Neuronal stem cell (in vitro differentiated cells): Measurements from ENCODE around the gene ZNF783.

Experiments used
- DNase-seq: peaks from one replicate; pipeline ENCODE4 v3.0.0-alpha.2; 2013; ENCODE audit warnings: low spot score
- H2AFZ ChIP-seq: one replicate; pipeline ENCODE4 v1.6.1; 2013; ENCODE audit warnings: mild to moderate bottlenecking, low read length, inconsistent platforms
- H2AK5ac ChIP-seq: 2 replicates; pipeline ENCODE4 v1.6.1; 2013; ENCODE audit warnings: low read depth, mild to moderate bottlenecking, inconsistent platforms, low read length, moderate library complexity, mixed read lengths
- H2BK120ac ChIP-seq: 2 replicates; pipeline ENCODE4 v1.6.1; 2013; ENCODE audit warnings: low read depth, mild to moderate bottlenecking, inconsistent platforms, low read length, moderate library complexity, mixed read lengths
- H2BK12ac ChIP-seq: one replicate; pipeline ENCODE4 v1.6.1; 2013; ENCODE audit warnings: low read length, inconsistent platforms
- H2BK15ac ChIP-seq: 2 replicates; pipeline ENCODE4 v1.6.1; 2013; ENCODE audit warnings: mild to moderate bottlenecking, low read length, inconsistent platforms, mixed read lengths
- H2BK5ac ChIP-seq: one replicate; pipeline ENCODE4 v1.6.1; 2013; ENCODE audit warnings: inconsistent platforms, mild to moderate bottlenecking, low read length, moderate library complexity
- H3K14ac ChIP-seq: one replicate; pipeline ENCODE4 v1.6.1; 2013; ENCODE audit warnings: low read length, inconsistent platforms
- H3K18ac ChIP-seq: 2 replicates; pipeline ENCODE4 v1.6.1; 2013; ENCODE audit warnings: low read length, inconsistent platforms
- H3K23ac ChIP-seq: 2 replicates; pipeline ENCODE4 v1.6.1; 2013; ENCODE audit warnings: low read depth, mild to moderate bottlenecking, mixed read lengths, low read length, inconsistent platforms; ENCODE audit not compliant: poor library complexity
- H3K27ac ChIP-seq: replicated peaks from 3 replicates; pipeline ENCODE4 v1.5.1; 2013; ENCODE audit warnings: low read length, inconsistent platforms
- H3K27me3 ChIP-seq, 3 experiments: 2 replicates each; pipeline ENCODE4 v1.6.1; 2013; ENCODE audit warnings: low read length in 3 of 3, mild to moderate bottlenecking in 2 of 3, inconsistent platforms in 1 of 3, low read depth in 1 of 3, mixed read lengths in 1 of 3, moderate library complexity in 1 of 3; ENCODE audit not compliant: control insufficient read depth in 3 of 3, insufficient read depth in 3 of 3
- H3K36me3 ChIP-seq, 2 donors: replicated peaks in 1 of 2; 2 replicates each; pipeline ENCODE4 v1.6.1; 2013; ENCODE audit warnings: low read length in 2 of 2; ENCODE audit not compliant: control insufficient read depth in 2 of 2, insufficient read depth in 2 of 2
- H3K4ac ChIP-seq: 2 replicates; pipeline ENCODE4 v1.6.1; 2013; ENCODE audit warnings: inconsistent platforms, mild to moderate bottlenecking, low read length, moderate library complexity
- H3K4me1 ChIP-seq, 2 donors: 1 replicate in 1 of 2; 2 replicates in 1 of 2; pipeline ENCODE4 v1.6.1; 2013; ENCODE audit warnings: low read length in 2 of 2, low read depth in 1 of 2; ENCODE audit not compliant: control insufficient read depth in 2 of 2, insufficient read depth in 1 of 2
- H3K4me2 ChIP-seq: one replicate; pipeline ENCODE4 v1.6.1; 2013; ENCODE audit warnings: mild to moderate bottlenecking, low read length, inconsistent platforms; ENCODE audit not compliant: insufficient read depth, poor library complexity, severe bottlenecking
- H3K4me3 ChIP-seq, 2 donors: 2 replicates each; pipeline ENCODE4 v1.5.1; 2013; ENCODE audit warnings: low read length in 2 of 2, mild to moderate bottlenecking in 2 of 2, inconsistent platforms in 1 of 2, moderate library complexity in 1 of 2
- H3K79me1 ChIP-seq: one replicate; pipeline ENCODE4 v1.6.1; 2013; ENCODE audit warnings: low read depth, mild to moderate bottlenecking, inconsistent platforms, low read length, moderate library complexity
- H3K9ac ChIP-seq: one replicate; pipeline ENCODE4 v1.6.1; 2013; ENCODE audit warnings: mild to moderate bottlenecking, low read depth, low read length, inconsistent platforms; ENCODE audit not compliant: poor library complexity
- H3K9me3 ChIP-seq, 2 donors: replicated peaks in 1 of 2; 2 replicates each; pipeline versions ENCODE3 to v1.6.1; 2013; ENCODE audit warnings: low read length in 2 of 2, mild to moderate bottlenecking in 2 of 2, inconsistent platforms in 1 of 2, low read depth in 1 of 2, mixed read lengths in 1 of 2, moderate library complexity in 1 of 2; ENCODE audit not compliant: control insufficient read depth in 2 of 2, insufficient read depth in 1 of 2
- H4K8ac ChIP-seq: one replicate; pipeline ENCODE4 v1.6.1; 2013; ENCODE audit warnings: low read depth, mild to moderate bottlenecking, inconsistent platforms, low read length, moderate library complexity
- H4K91ac ChIP-seq: one replicate; pipeline ENCODE4 v1.6.1; 2013; ENCODE audit warnings: low read length, low read depth, mild to moderate bottlenecking, inconsistent platforms; ENCODE audit not compliant: poor library complexity
- WGBS, 2 donors: extraction: QIAGEN DNeasy Blood & Tissue Kit; methylation state at CpG; one replicate each; pipeline ENCODE4 v1.1.7; 2013; ENCODE audit warnings: missing lambda C conversion rate in 2 of 2, mixed read lengths in 1 of 2; ENCODE audit not compliant: insufficient read length in 2 of 2, insufficient replicate concordance in 1 of 2; ENCODE audit errors: extremely low coverage in 2 of 2; 5-methylcytosine and 5-hydroxymethylcytosine counted together

Gene ZNF783

GRCh38 chr7:149283321-149283720 lies 21.3 kb downstream of the ZNF783 start:
- peaks cover 7 to 8% of the 10 kb centered on the region in 2 donors for H3K36me3 ChIP-seq
- H3K4me1 ChIP-seq = peaks cover 0 to 1% of the 10 kb centered on the region in 2 donors
- H3K14ac ChIP-seq = no peak overlapping the region
- DNase-seq = no peak
- H3K23ac ChIP-seq = no peak overlapping the region
- H3K9ac ChIP-seq = no peak overlapping the region
- no peak overlapping the region for H2BK12ac ChIP-seq
- no peak overlapping the region for H2BK120ac ChIP-seq
- no CpG with 5 or more reads among the region's 3 CpGs for WGBS, 2 donors
- no peak overlapping the region for H3K4ac ChIP-seq
- H3K18ac ChIP-seq = no peak overlapping the region
- no peak overlapping the region for H3K4me2 ChIP-seq
- no peak overlapping the region for H4K8ac ChIP-seq
- H3K4me3 ChIP-seq = no peak overlapping the region
- no peaks in the 10 kb centered on the region for H3K9me3 ChIP-seq
- no peak overlapping the region for H2AFZ ChIP-seq
- H2BK5ac ChIP-seq = no peak overlapping the region
- no peak overlapping the region for H4K91ac ChIP-seq
- H3K27ac ChIP-seq = no peak overlapping the region
- H3K27me3 ChIP-seq = no peaks in the 10 kb centered on the region
- no peak overlapping the region for H2BK15ac ChIP-seq
- no peak overlapping the region for H2AK5ac ChIP-seq
- H3K79me1 ChIP-seq = no peaks in the 10 kb centered on the region

GRCh38 chr7:149284343-149284742 lies 22.3 kb downstream of the ZNF783 start:
- Histone ChIP-seq H2BK120ac (no peak overlapping the region), H3K4me3 (peak overlapping the region in 1 of 2 donors; percentile 73), H3K79me1 (no peaks in the 10 kb centered on the region), H3K18ac (no peak overlapping the region), H2AK5ac (no peak overlapping the region), H3K4ac (no peak overlapping the region), H3K9me3 (no peaks in the 10 kb centered on the region), H3K9ac (no peak overlapping the region), H3K27me3 (no peaks in the 10 kb centered on the region), H2BK5ac (no peak overlapping the region), H3K4me2 (no peak overlapping the region), H4K8ac (no peak overlapping the region), H2BK15ac (no peak overlapping the region), H3K36me3 (peaks cover under 1 to 5% of the 10 kb centered on the region in 2 donors), H3K14ac (no peak overlapping the region), H3K4me1 (peaks cover 0 to 1% of the 10 kb centered on the region in 2 donors), H2AFZ (peak overlapping the region; percentile 99), H4K91ac (no peak overlapping the region), H2BK12ac (no peak overlapping the region), H3K27ac (no peak overlapping the region), H3K23ac (no peak overlapping the region)
- no peak for DNase-seq
- WGBS, 2 donors = no CpG with 5 or more reads among the region's 3 CpGs

GRCh38 chr7:149284850-149285585 lies 23.0 kb downstream of the ZNF783 start:
- Histone ChIP-seq H3K4ac (no peak overlapping the region), H4K91ac (no peak overlapping the region), H3K27ac (no peak overlapping the region), H3K4me1 (peaks cover 0 to 1% of the 10 kb centered on the region in 2 donors), H3K27me3 (no peaks in the 10 kb centered on the region), H2AK5ac (no peak overlapping the region), H2BK15ac (no peak overlapping the region), H3K9ac (peak overlapping the region; percentile 83), H3K23ac (peak overlapping the region; percentile 59), H3K4me3 (peak overlapping the region; percentile 73 to 91), H4K8ac (no peak overlapping the region), H3K14ac (peak overlapping the region; percentile 32), H2AFZ (peak overlapping the region; percentile 99), H3K4me2 (peak overlapping the region; percentile 100), H2BK12ac (no peak overlapping the region), H3K9me3 (no peaks in the 10 kb centered on the region), H3K36me3 (peaks cover 0 to 5% of the 10 kb centered on the region in 2 donors), H3K79me1 (no peaks in the 10 kb centered on the region), H2BK120ac (no peak overlapping the region), H3K18ac (peak overlapping the region; percentile 93), H2BK5ac (no peak overlapping the region)
- WGBS, 2 donors = no CpG with 5 or more reads among the region's 66 CpGs
- peak; percentile 89 for DNase-seq

- peak overlapping the region; percentile 99 for H2AFZ ChIP-seq
- peaks cover 0 to 1% of the 10 kb centered on the region in 2 donors for H3K4me1 ChIP-seq
- peaks cover 0 to 3% of the 10 kb centered on the region in 2 donors for H3K36me3 ChIP-seq
- DNase-seq = no peak
- peak overlapping the region; percentile 100 for H3K4me2 ChIP-seq
- H4K8ac ChIP-seq = no peak overlapping the region
- peak overlapping the region; percentile 73 to 91 for H3K4me3 ChIP-seq
- H3K27me3 ChIP-seq = no peaks in the 10 kb centered on the region
- H4K91ac ChIP-seq = no peak overlapping the region
- peak overlapping the region; percentile 83 for H3K9ac ChIP-seq
- H3K14ac ChIP-seq = peak overlapping the region; percentile 32
- no peak overlapping the region for H3K27ac ChIP-seq
- peak overlapping the region; percentile 93 for H3K18ac ChIP-seq
- H2BK15ac ChIP-seq = no peak overlapping the region
- H2BK120ac ChIP-seq = no peak overlapping the region
- no peaks in the 10 kb centered on the region for H3K79me1 ChIP-seq
- H2AK5ac ChIP-seq = no peak overlapping the region
- H3K4ac ChIP-seq = no peak overlapping the region
- H3K9me3 ChIP-seq = no peaks in the 10 kb centered on the region
- H2BK12ac ChIP-seq = no peak overlapping the region
- H3K23ac ChIP-seq = peak overlapping the region; percentile 59
- no CpG with 5 or more reads among the region's 11 CpGs for WGBS, 2 donors
- no peak overlapping the region for H2BK5ac ChIP-seq
These were observed 23.6 kb downstream of the ZNF783 start for GRCh38 chr7:149285603-149286002.
